ENCODE results near the gene FOXK2. TPM values are rescaled to one million over a fixed set of nuclear protein-coding genes. Genes with fewer than 3 reads are reported as not detected.

Gene FOXK2
- total RNA-seq, 4 donors from 2014 or later: 35.8 to 61.0 (median 38.4) TPM

GRCh38 chr17:82587234-82588086, 67.9 kb downstream of the FOXK2 start:
- DNase-seq (ENCODE audit: low spot score): no peak
- no peak for ATAC-seq (ENCODE audit: low FRiP score)
- TF ChIP-seq CTCF (IDR thresholded peaks at IDR 0.05): no peak

GRCh38 chr17:82588266-82589175, 69.0 kb downstream of the FOXK2 start:
- TF ChIP-seq CTCF (IDR thresholded peaks at IDR 0.05): no peak
- ATAC-seq (ENCODE audit: low FRiP score) (no peak), DNase-seq (ENCODE audit: low spot score) (no peak)

- no peak for DNase-seq (ENCODE audit: low spot score)
- TF ChIP-seq CTCF (IDR thresholded peaks at IDR 0.05): no peak
- no peak for ATAC-seq (ENCODE audit: low FRiP score)
Measured at GRCh38 chr17:82589851-82590180, 70.3 kb downstream of the FOXK2 start.

GRCh38 chr17:82590216-82590615, 70.7 kb downstream of the FOXK2 start:
- no peak for TF ChIP-seq CTCF (IDR thresholded peaks at IDR 0.05)
- ATAC-seq (ENCODE audit: low FRiP score): no peak
- DNase-seq (ENCODE audit: low spot score): no peak

- DNase-seq (ENCODE audit: low spot score): no peak
- ATAC-seq (ENCODE audit: low FRiP score): no peak
- TF ChIP-seq CTCF (IDR thresholded peaks at IDR 0.05): no peak
Measured at GRCh38 chr17:82590881-82591539, 71.5 kb downstream of the FOXK2 start.

GRCh38 chr17:82592289-82592766, 72.8 kb downstream of the FOXK2 start:
- DNase-seq (ENCODE audit: low spot score) (no peak), ATAC-seq (ENCODE audit: low FRiP score) (no peak)
- no peak for TF ChIP-seq CTCF (IDR thresholded peaks at IDR 0.05)
